AG04450 (cell line): ENCODE results near the gene ZP4. TPM values are rescaled to one million over a fixed set of nuclear protein-coding genes. Genes with fewer than 3 reads are reported as not detected.

Experiments
- CTCF ChIA-PET: fragments of 300-600, 350-600 bp; formaldehyde crosslinking; extraction: SDS; loops from one replicate; lab custom pipeline; 2022; ENCODE audit warnings: antibody characterized with exemption, inconsistent platforms; lab: Charles Lee
- POLR2A ChIA-PET: fragments of 350-600 bp; formaldehyde crosslinking; extraction: SDS; loops from one replicate; lab custom pipeline; 2021; ENCODE audit warnings: antibody characterized with exemption, inconsistent platforms; lab: Yijun Ruan, JAX
- DNase-seq: peaks from one replicate; pipeline ENCODE4 v3.0.0-alpha.2; 2011; ENCODE audit warnings: low read depth, low spot score
- H3K27ac ChIP-seq: one replicate; pipeline ENCODE4 v1.5.1; 2012; ENCODE audit warnings: low read depth, low read length, control low read depth
- H3K27me3 ChIP-seq: one replicate; pipeline ENCODE4 v1.6.0; 2012; ENCODE audit warnings: low read length; ENCODE audit not compliant: control insufficient read depth, insufficient read depth
- H3K4me3 ChIP-seq: 2 replicates; pipeline ENCODE4 v1.5.1; 2011; ENCODE audit warnings: mild to moderate bottlenecking, low read depth, low read length, control low read depth
- H3K9me3 ChIP-seq: 2 replicates; pipeline ENCODE4 v1.5.1; 2012; ENCODE audit warnings: low read length; ENCODE audit not compliant: control insufficient read depth, insufficient read depth
- CTCF ChIP-seq: IDR thresholded peaks from 2 replicates; pipeline ENCODE4 v1.5.1; 2011; ENCODE audit warnings: low read depth, low read length, control low read depth, inconsistent platforms
- polyA minus RNA-seq: library from RNA; depleted of rRNA, polyadenylated mRNA; stranded (reverse); fragments of >200 nt; gene quantifications from 2 replicates; pipeline ENCODE4 v1.2.3, GENCODE V29; 2011; rRNA and poly(A)+ RNA removed
- polyA plus RNA-seq: library from polyadenylated mRNA; depleted of rRNA; stranded (reverse); fragments of >200 nt; gene quantifications from 2 replicates; pipeline ENCODE4 v1.2.3, GENCODE V29; 2011; rRNA removed

Gene ZP4, protein sequence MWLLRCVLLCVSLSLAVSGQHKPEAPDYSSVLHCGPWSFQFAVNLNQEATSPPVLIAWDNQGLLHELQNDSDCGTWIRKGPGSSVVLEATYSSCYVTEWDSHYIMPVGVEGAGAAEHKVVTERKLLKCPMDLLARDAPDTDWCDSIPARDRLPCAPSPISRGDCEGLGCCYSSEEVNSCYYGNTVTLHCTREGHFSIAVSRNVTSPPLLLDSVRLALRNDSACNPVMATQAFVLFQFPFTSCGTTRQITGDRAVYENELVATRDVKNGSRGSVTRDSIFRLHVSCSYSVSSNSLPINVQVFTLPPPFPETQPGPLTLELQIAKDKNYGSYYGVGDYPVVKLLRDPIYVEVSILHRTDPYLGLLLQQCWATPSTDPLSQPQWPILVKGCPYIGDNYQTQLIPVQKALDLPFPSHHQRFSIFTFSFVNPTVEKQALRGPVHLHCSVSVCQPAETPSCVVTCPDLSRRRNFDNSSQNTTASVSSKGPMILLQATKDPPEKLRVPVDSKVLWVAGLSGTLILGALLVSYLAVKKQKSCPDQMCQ
- not detected in 2 replicates for polyA plus RNA-seq
- not detected in 2 replicates for polyA minus RNA-seq

GRCh38 chr1:237890822-237891221 lies at the start of gene ZP4:
Gene ZP4, minus strand, starts transcription at chr1:237890922. Its CDS starts 287 bp downstream, at chr1:237890635.
- no peaks in the 10 kb centered on the region for H3K27me3 ChIP-seq
- CTCF ChIA-PET, result no interaction called here
- peaks cover 26% of the 10 kb centered on the region for H3K9me3 ChIP-seq
- no peak within 1 kb of the TSS for H3K27ac ChIP-seq
- DNase-seq, result no peak
- POLR2A ChIA-PET, result no interaction called here
- H3K4me3 ChIP-seq, result no peak within 1 kb of the TSS
- TF ChIP-seq CTCF, result no peak

DNA sequence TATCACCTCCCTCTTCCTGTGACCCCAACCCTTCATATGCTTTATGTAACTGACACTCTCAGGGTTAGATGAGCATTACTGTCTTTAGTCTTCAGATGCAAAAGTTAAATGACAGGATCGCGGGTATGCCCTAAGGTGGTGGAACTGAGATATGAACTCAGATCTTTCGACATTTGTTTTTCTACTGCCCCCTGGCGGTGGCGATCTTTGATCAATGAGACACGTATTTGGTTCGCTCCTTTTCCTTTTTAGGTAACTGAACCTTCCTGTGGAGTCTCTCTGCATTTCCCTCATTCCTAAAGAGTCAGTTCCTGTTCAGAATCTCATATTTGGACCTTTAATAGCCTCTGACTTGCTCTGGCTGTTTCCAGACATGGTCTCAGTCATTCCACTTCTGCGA lies 47.8 kb upstream of the ZP4 start:
- DNase-seq, result no peak
- H3K4me3 ChIP-seq, result no peak overlapping the region
- ChIA-PET POLR2A (no interaction called here), CTCF (interaction anchor here (1.0 kb wide), 1 partner anchor 75 kb away, joined by 3 read pairs; no protein-coding TSS in a partner anchor)
- 0 out of 2 replicates have a peak, but pooled peaks have one; percentile 1 for TF ChIP-seq CTCF
- no peak overlapping the region for H3K27ac ChIP-seq
- peaks cover 13% of the 10 kb centered on the region for H3K9me3 ChIP-seq
- no peaks in the 10 kb centered on the region for H3K27me3 ChIP-seq

- CTCF ChIA-PET, result interaction anchor here (1.0 kb wide), 1 partner anchor 74 kb away, joined by 3 read pairs; no protein-coding TSS in a partner anchor
- peaks cover 15% of the 10 kb centered on the region for H3K9me3 ChIP-seq
- H3K4me3 ChIP-seq, result no peak overlapping the region
- H3K27me3 ChIP-seq, result no peaks in the 10 kb centered on the region
- no peak overlapping the region for H3K27ac ChIP-seq
- POLR2A ChIA-PET, result no interaction called here
- no peak for TF ChIP-seq CTCF
- no peak for DNase-seq
These were observed 47.3 kb upstream of the ZP4 start for GRCh38 chr1:237938068-237938467.

DNA sequence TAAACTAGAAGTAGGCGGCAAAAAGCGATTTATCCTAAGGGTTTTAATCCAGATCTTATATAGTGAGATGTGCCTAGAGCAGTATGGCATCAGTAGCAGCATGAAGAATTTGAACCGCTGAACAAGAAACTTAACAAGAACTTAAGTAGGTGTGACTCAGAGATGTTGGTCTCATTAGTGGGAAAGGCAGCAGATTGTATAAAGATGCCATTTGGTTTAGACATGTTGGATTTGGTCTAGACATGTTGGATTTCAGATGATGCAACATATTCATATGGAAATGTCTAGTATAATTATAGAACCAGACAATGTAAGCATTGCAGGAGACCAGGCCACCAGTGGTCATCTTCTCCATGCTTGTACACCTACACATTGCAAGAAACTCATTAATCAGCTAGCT lies 42.1 kb upstream of the ZP4 start:
- Histone ChIP-seq H3K9me3 (peaks cover 12% of the 10 kb centered on the region; the same call in 1 of the 2 replicates), H3K27me3 (no peaks in the 10 kb centered on the region), H3K27ac (no peak overlapping the region), H3K4me3 (no peak overlapping the region)
- no peak for TF ChIP-seq CTCF
- DNase-seq, result no peak
- CTCF ChIA-PET, result no interaction called here
- POLR2A ChIA-PET, result no interaction called here

DNA sequence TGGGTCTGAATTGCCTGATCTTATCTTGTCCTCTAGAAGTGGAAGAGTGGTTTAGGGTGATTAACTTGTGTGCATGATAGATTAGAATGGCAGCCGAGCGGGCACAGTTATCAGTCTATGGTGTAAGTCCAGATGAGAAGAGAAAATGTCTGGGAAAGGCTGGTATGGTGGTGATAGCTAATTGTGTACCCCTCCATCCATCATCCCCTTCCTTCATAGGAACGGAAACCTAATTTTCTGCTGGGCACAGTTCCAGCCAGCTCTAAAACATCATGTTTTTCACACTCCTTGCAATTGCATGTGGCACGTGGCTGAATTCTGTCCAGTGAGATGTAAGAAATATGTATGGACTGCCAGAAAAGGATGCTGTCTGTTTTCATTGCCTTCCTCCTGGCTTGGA lies 40.9 kb upstream of the ZP4 start:
- Histone ChIP-seq H3K9me3 (peaks cover 18% of the 10 kb centered on the region), H3K27me3 (no peaks in the 10 kb centered on the region), H3K4me3 (no peak overlapping the region), H3K27ac (no peak overlapping the region)
- ChIA-PET CTCF (no interaction called here), POLR2A (no interaction called here)
- no peak for DNase-seq
- no peak for TF ChIP-seq CTCF
